Spleen (tissue), 7 donors: ENCODE measurements around the gene C1orf174.

Source experiments
- POLR2A ChIP-seq, 3 donors: fragments of 450-650 bp; IDR thresholded peaks; one replicate each; pipeline ENCODE4 v1.5.1; 2017; ENCODE audit warnings: antibody characterized with exemption in 3 of 3, mild to moderate bottlenecking in 1 of 3
- TF ChIP-seq, protein P1 (sequence below), 11 experiments: fragments of 200-600 bp in 7 of 11; fragments of 450-650 bp in 4 of 11; sonication (generic) in 4 of 11; IDR thresholded peaks in 8 of 11; conservative IDR thresholded peaks in 3 of 11; 1 replicate in 7 of 11; 2 replicates in 4 of 11; pipeline versions ENCODE4 v1.4.0 to v1.8.0; 2016 to 2021; ENCODE audit warnings: antibody characterized with exemption in 11 of 11, inconsistent platforms in 4 of 11, mild to moderate bottlenecking in 1 of 11
- donor health status: DM: no; HTN: no; CAD: no; lungs with moderate emphysema.
- donor health status: DM: no; HTN: no; CAD: no.
- donor health status: DM: no; HTN: no; CAD: no.

DNA sequence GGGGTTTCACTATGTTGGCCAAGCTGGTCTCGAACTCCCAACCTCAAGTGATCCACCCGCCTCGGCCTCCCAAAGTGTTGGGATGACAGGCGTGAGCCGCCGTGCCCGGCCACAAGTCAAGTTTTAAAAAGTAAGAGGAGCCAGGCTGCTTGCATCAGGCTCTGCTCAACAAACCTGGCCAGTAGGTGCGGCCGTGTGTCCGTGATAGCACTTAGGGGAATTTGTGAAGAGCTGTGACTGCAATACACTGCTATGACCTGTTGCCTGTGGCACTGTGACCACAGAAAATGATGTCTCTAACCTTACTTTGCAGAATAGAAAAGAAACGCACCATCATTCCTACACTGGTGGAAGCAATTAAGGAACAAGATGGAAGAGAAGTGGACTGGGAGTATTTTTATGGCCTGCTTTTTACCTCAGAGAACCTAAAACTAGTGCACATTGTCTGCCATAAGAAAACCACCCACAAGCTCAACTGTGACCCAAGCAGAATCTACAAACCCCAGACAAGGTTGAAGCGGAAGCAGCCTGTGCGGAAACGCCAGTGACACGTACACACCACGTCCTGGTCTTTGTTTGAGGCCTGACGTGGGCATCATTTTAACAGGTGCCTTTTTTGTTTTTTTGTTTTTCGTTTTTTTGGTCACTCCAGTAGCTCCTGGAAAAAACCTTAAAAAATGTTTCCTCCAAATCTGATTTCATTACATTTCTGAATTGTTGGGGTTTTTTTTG, 16.7 kb downstream of the C1orf174 start:
- TF ChIP-seq, protein P1, sequence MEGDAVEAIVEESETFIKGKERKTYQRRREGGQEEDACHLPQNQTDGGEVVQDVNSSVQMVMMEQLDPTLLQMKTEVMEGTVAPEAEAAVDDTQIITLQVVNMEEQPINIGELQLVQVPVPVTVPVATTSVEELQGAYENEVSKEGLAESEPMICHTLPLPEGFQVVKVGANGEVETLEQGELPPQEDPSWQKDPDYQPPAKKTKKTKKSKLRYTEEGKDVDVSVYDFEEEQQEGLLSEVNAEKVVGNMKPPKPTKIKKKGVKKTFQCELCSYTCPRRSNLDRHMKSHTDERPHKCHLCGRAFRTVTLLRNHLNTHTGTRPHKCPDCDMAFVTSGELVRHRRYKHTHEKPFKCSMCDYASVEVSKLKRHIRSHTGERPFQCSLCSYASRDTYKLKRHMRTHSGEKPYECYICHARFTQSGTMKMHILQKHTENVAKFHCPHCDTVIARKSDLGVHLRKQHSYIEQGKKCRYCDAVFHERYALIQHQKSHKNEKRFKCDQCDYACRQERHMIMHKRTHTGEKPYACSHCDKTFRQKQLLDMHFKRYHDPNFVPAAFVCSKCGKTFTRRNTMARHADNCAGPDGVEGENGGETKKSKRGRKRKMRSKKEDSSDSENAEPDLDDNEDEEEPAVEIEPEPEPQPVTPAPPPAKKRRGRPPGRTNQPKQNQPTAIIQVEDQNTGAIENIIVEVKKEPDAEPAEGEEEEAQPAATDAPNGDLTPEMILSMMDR (IDR thresholded peaks at IDR 0.05 in 8 of 11, conservative IDR thresholded peaks at IDR 0.05 in 3 of 11) = no peak
- TF ChIP-seq POLR2A (IDR thresholded peaks at IDR 0.05) = no peak
